Nephron progenitor cell (in vitro differentiated cells): ENCODE data around the gene LAGE3.

Experiments
- DNase-seq: peaks from one replicate; pipeline ENCODE4 v3.0.0; 2021
- H3K27ac Mint-ChIP-seq: 2 replicates; pipeline ENCODE4 v1.8.0; 2021; ENCODE audit warnings: mild to moderate bottlenecking, moderate library complexity, mixed read lengths
- H3K27me3 Mint-ChIP-seq: 2 replicates; pipeline ENCODE4 v1.8.0; 2021; ENCODE audit warnings: mild to moderate bottlenecking, low read depth, mixed read lengths; ENCODE audit not compliant: poor library complexity
- H3K36me3 Mint-ChIP-seq: 2 replicates; pipeline ENCODE4 v1.8.0; 2021; ENCODE audit warnings: low read depth, mixed read lengths
- H3K4me1 Mint-ChIP-seq: 2 replicates; pipeline ENCODE4 v1.8.0; 2021; ENCODE audit warnings: mixed read lengths
- H3K4me3 Mint-ChIP-seq: 2 replicates; pipeline ENCODE4 v1.8.0; 2021; ENCODE audit warnings: mild to moderate bottlenecking, moderate library complexity, mixed read lengths
- H3K9me3 Mint-ChIP-seq: 2 replicates; pipeline ENCODE4 v1.8.0; 2021; ENCODE audit warnings: mild to moderate bottlenecking, moderate library complexity, mixed read lengths
- TF ChIP-seq, protein P1 (sequence below): fragments of 200-600 bp; sonication (generic); IDR thresholded peaks from 2 replicates; pipeline ENCODE4 v1.5.0; 2021; ENCODE audit warnings: antibody characterized with exemption

The LAGE3 gene

DNA sequence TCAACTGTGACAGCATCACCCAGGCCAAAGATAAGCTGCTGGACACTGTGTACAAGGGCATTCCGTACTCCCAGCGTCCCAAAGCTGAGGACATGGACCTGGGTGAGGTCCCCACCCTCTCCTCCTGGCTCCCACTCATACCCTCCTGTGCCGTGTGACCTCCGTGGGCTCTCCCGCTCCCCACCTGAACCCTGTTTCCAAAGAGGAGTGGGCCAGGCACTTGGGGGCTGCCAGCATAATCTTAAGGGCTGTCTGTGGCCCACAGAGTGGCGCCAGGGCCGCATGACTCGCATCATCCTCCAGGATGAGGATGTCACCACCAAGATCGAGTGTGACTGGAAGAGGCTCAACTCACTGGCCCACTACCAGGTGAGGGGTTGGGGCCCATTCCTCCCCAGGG, 10.0 kb downstream of the LAGE3 start:
- H3K4me1 Mint-ChIP-seq = no peaks in the 10 kb centered on the region
- H3K36me3 Mint-ChIP-seq = peaks cover 13% of the 10 kb centered on the region
- peaks cover 36% of the 10 kb centered on the region for H3K9me3 Mint-ChIP-seq
- no peaks in the 10 kb centered on the region for H3K27me3 Mint-ChIP-seq
- no peak overlapping the region for H3K27ac Mint-ChIP-seq
- TF ChIP-seq, protein P1, sequence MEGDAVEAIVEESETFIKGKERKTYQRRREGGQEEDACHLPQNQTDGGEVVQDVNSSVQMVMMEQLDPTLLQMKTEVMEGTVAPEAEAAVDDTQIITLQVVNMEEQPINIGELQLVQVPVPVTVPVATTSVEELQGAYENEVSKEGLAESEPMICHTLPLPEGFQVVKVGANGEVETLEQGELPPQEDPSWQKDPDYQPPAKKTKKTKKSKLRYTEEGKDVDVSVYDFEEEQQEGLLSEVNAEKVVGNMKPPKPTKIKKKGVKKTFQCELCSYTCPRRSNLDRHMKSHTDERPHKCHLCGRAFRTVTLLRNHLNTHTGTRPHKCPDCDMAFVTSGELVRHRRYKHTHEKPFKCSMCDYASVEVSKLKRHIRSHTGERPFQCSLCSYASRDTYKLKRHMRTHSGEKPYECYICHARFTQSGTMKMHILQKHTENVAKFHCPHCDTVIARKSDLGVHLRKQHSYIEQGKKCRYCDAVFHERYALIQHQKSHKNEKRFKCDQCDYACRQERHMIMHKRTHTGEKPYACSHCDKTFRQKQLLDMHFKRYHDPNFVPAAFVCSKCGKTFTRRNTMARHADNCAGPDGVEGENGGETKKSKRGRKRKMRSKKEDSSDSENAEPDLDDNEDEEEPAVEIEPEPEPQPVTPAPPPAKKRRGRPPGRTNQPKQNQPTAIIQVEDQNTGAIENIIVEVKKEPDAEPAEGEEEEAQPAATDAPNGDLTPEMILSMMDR = no peak
- H3K4me3 Mint-ChIP-seq = no peak overlapping the region
- DNase-seq = no peak

DNA sequence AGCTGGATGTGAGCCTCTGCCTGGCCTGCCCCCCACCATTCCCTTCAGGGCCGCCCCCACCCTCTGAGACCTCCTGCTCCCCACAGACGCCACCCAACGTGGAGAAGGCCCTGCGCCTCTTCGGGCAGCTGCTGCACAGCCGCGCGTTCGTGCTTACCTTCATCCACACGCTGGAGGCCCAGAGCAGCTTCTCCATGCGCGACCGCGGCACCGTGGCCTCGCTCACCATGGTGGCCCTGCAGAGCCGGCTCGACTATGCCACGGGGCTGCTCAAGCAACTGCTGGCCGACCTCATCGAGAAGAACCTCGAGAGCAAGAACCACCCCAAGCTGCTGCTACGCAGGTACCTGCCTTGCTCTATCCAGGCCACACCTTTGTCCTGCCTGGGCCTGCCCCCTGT, 10.9 kb downstream of the LAGE3 start:
- TF ChIP-seq, protein P1 = no peak
- H3K27ac Mint-ChIP-seq = no peak overlapping the region

DNA sequence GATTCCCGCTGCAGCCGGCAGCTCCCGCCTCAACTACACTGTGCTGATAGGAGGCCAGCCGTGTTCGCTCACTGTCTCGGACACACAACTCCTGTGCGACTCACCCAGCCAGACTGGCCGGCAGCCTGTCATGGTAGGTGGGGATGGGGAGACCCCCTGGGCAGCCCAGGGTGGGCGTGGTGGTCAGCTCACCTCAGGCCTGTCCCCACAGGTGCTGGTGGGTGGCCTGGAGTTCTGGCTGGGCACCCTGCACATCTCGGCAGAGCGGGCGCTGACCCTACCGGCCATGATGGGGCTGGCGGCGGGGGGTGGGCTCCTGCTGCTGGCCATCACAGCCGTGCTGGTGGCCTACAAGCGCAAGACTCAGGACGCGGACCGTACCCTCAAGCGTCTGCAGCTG, 11.5 kb downstream of the LAGE3 start:
- DNase-seq = no peak
- TF ChIP-seq, protein P1 = no peak
- no peaks in the 10 kb centered on the region for H3K27me3 Mint-ChIP-seq
- no peak overlapping the region for H3K27ac Mint-ChIP-seq
- H3K36me3 Mint-ChIP-seq = peaks cover 6% of the 10 kb centered on the region
- H3K4me3 Mint-ChIP-seq = no peak overlapping the region
- no peaks in the 10 kb centered on the region for H3K4me1 Mint-ChIP-seq
- peaks cover 30% of the 10 kb centered on the region for H3K9me3 Mint-ChIP-seq

More for the DNA sequence above, 10.9 kb downstream of the LAGE3 start:
- DNase-seq = no peak
- H3K36me3 Mint-ChIP-seq = peaks cover 4% of the 10 kb centered on the region
- H3K9me3 Mint-ChIP-seq = peaks cover 27% of the 10 kb centered on the region
- H3K27me3 Mint-ChIP-seq = no peaks in the 10 kb centered on the region
- no peaks in the 10 kb centered on the region for H3K4me1 Mint-ChIP-seq
- no peak overlapping the region for H3K4me3 Mint-ChIP-seq

DNA sequence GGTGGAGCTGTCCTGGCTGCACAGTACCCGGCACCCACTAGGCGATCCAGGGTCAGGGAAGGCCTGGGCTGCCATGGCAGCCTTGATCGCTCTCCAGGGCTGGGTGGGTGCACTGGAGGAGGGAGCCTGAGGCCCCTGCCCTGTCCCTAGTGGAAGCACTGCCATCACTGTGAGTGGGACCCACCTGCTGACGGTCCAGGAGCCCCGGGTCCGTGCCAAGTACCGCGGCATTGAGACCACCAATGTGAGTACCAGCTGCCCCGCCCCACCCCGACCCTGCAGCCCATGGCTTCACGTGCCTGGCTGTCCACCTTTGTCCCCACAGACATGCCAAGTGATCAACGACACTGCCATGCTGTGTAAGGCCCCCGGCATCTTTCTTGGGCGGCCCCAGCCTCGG, 12.2 kb downstream of the LAGE3 start:
- Mint-ChIP-seq H3K27me3 (no peaks in the 10 kb centered on the region), H3K9me3 (peaks cover 30% of the 10 kb centered on the region), H3K27ac (no peak overlapping the region), H3K4me1 (no peaks in the 10 kb centered on the region), H3K4me3 (no peak overlapping the region), H3K36me3 (peaks cover 7% of the 10 kb centered on the region)
- DNase-seq = no peak
- TF ChIP-seq, protein P1 = no peak

DNA sequence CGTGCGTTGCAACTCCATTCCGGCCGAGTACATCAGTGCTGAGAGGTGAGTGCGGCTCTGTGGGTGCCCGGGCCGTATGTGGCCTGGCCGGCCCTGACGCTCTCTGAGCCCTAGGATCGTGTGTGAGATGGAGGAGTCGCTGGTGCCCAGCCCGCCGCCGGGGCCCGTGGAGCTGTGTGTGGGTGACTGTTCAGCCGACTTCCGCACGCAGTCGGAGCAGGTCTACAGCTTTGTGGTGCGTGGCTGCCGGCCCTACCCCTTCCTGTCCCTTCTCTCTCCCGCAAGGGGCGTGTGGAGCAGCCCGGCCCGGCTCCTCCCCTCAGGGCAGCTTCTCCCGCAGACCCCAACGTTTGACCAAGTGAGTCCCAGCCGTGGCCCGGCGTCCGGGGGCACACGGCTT, 13.0 kb downstream of the LAGE3 start:
- Mint-ChIP-seq H3K27me3 (no peaks in the 10 kb centered on the region), H3K27ac (no peak overlapping the region), H3K4me1 (no peaks in the 10 kb centered on the region), H3K4me3 (no peak overlapping the region), H3K36me3 (peaks cover 12% of the 10 kb centered on the region), H3K9me3 (peaks cover 38% of the 10 kb centered on the region)
- DNase-seq = no peak
- TF ChIP-seq, protein P1 = no peak

DNA sequence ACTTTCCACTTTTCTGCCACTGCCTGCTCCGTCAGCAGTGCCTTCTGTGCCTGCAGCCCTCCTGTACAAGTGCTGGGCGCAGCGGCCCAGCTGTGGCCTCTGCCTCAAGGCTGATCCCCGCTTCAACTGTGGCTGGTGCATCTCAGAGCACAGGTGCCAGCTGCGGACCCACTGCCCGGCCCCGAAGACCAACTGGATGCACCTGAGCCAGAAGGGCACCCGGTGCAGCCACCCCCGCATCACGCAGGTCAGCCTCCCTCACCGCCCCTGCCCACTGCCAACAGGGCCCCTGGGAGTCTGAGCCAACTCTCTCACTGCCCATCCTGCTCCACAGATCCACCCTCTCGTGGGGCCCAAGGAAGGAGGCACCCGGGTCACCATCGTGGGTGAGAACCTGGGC, 13.5 kb downstream of the LAGE3 start:
- Mint-ChIP-seq H3K9me3 (peaks cover 35% of the 10 kb centered on the region), H3K4me1 (no peaks in the 10 kb centered on the region), H3K27me3 (no peaks in the 10 kb centered on the region), H3K36me3 (peaks cover 12% of the 10 kb centered on the region), H3K27ac (no peak overlapping the region), H3K4me3 (no peak overlapping the region)
- TF ChIP-seq, protein P1 = no peak
- DNase-seq = no peak
